22Rv1 (cell line): ENCODE measurements around the gene HGF.

ENCODE experiments used
- ZFX ChIP-seq: fragments of 450-650 bp; IDR thresholded peaks from 2 replicates; pipeline ENCODE4 v1.6.1; 2017; ENCODE audit warnings: antibody characterized with exemption, borderline replicate concordance
- TF ChIP-seq, protein P1 (sequence below): fragments of 450-650 bp; IDR thresholded peaks from 2 replicates; pipeline ENCODE4 v1.5.1; 2017; ENCODE audit warnings: mild to moderate bottlenecking

DNA sequence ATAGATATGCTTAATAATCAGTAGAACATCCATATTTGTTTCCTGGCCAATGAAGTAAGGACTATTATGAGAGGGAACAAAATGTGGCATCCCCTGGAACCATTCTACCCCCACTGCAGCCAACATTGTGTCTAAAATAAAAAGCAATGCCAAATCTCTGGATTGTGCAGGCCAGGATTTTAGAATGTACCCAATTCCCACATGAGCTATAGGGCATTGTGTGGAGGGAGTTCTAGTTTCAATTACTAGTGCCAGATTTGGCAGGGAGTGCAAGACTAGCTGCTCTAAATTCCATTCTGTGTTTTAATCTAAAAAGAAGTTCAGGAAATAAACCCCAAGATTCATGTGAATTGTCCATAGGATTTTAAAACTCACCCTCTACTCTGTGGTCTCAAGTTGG lies 112.3 kb downstream of the HGF start:
- TF ChIP-seq, protein P1, sequence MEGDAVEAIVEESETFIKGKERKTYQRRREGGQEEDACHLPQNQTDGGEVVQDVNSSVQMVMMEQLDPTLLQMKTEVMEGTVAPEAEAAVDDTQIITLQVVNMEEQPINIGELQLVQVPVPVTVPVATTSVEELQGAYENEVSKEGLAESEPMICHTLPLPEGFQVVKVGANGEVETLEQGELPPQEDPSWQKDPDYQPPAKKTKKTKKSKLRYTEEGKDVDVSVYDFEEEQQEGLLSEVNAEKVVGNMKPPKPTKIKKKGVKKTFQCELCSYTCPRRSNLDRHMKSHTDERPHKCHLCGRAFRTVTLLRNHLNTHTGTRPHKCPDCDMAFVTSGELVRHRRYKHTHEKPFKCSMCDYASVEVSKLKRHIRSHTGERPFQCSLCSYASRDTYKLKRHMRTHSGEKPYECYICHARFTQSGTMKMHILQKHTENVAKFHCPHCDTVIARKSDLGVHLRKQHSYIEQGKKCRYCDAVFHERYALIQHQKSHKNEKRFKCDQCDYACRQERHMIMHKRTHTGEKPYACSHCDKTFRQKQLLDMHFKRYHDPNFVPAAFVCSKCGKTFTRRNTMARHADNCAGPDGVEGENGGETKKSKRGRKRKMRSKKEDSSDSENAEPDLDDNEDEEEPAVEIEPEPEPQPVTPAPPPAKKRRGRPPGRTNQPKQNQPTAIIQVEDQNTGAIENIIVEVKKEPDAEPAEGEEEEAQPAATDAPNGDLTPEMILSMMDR: no peak
- TF ChIP-seq ZFX: no peak
